Common myeloid progenitor, CD34-positive (primary cell): Measurements from ENCODE around the gene DDTL. TPM values are rescaled to one million over a fixed set of nuclear protein-coding genes. Genes with fewer than 3 reads are reported as not detected.
"Not testable (repeated sequence)": the region's sequence is repeated elsewhere in the genome, so short reads cannot be mapped to it uniquely, and the experiment has no call there.

Experiments
- CTCF ChIA-PET: fragments of 350-600 bp; sonication (Branson Sonifier 250); formaldehyde crosslinking; loops from one replicate; lab custom pipeline; 2021; ENCODE audit warnings: antibody characterized with exemption; lab: Charles Lee
- POLR2A ChIA-PET: fragments of 350-600 bp; sonication (Branson Sonifier 250); formaldehyde crosslinking; loops from one replicate; lab custom pipeline; 2021; ENCODE audit warnings: antibody characterized with exemption; lab: Charles Lee
- DNase-seq, 3 donors: peaks; one replicate each; pipeline versions ENCODE4 v3.0.0 to v3.0.0-alpha.2; 2013
- H3K27ac ChIP-seq, 2 experiments: 1 replicate in 1 of 2; 2 replicates in 1 of 2; pipeline ENCODE4 v1.7.0; 2013; ENCODE audit warnings: inconsistent platforms in 2 of 2, low read length in 2 of 2, mild to moderate bottlenecking in 2 of 2, low read depth in 1 of 2, moderate library complexity in 1 of 2; ENCODE audit not compliant: severe bottlenecking in 2 of 2, insufficient read depth in 1 of 2, poor library complexity in 1 of 2
- H3K27me3 ChIP-seq, 5 experiments: replicated peaks in 2 of 5; 1 replicate in 3 of 5; 2 replicates in 2 of 5; pipeline versions ENCODE4 v1.6.1 to v1.7.0; 2013; ENCODE audit warnings: low read length in 4 of 5, mild to moderate bottlenecking in 2 of 5, moderate library complexity in 2 of 5, inconsistent platforms in 1 of 5; ENCODE audit not compliant: insufficient read depth in 5 of 5, control insufficient read depth in 4 of 5
- H3K36me3 ChIP-seq, 4 experiments: 1 replicate in 2 of 4; 2 replicates in 2 of 4; pipeline versions ENCODE4 v1.6.1 to v1.7.0; 2013; ENCODE audit warnings: low read length in 3 of 4, control low read depth in 1 of 4, mild to moderate bottlenecking in 1 of 4; ENCODE audit not compliant: control insufficient read depth in 4 of 4, insufficient read depth in 4 of 4
- H3K4me1 ChIP-seq, 4 experiments: 1 replicate in 3 of 4; 2 replicates in 1 of 4; pipeline versions ENCODE4 v1.6.1 to v1.7.1; 2013; ENCODE audit warnings: low read length in 3 of 4, mild to moderate bottlenecking in 3 of 4, control low read depth in 1 of 4, inconsistent platforms in 1 of 4, moderate library complexity in 1 of 4; ENCODE audit not compliant: control insufficient read depth in 4 of 4, insufficient read depth in 4 of 4; ENCODE audit errors: control extremely low read depth in 1 of 4
- H3K4me3 ChIP-seq, 7 experiments: 1 replicate in 4 of 7; 2 replicates in 3 of 7; pipeline versions ENCODE4 v1.5.1 to v1.7.0; 2013; ENCODE audit warnings: mild to moderate bottlenecking in 7 of 7, low read length in 6 of 7, moderate library complexity in 6 of 7, inconsistent platforms in 2 of 7, low read depth in 2 of 7, control low read depth in 1 of 7; ENCODE audit not compliant: insufficient read depth in 4 of 7, control insufficient read depth in 1 of 7; ENCODE audit errors: extremely low read depth in 1 of 7
- H3K9me3 ChIP-seq, 5 experiments: 1 replicate in 4 of 5; 2 replicates in 1 of 5; pipeline versions ENCODE4 v1.6.1 to v1.7.1; 2013; ENCODE audit warnings: low read length in 4 of 5, mild to moderate bottlenecking in 2 of 5, inconsistent platforms in 1 of 5, low read depth in 1 of 5, moderate library complexity in 1 of 5; ENCODE audit not compliant: control insufficient read depth in 4 of 5, insufficient read depth in 2 of 5; ENCODE audit errors: control extremely low read depth in 1 of 5
- WGBS: methylation state at CpG from one replicate; pipeline ENCODE4 v1.1.5; 2013; ENCODE audit not compliant: insufficient coverage; 5-methylcytosine and 5-hydroxymethylcytosine counted together
- polyA plus RNA-seq: library from polyadenylated mRNA; unstranded; fragments of 120-200 nt; gene quantifications from one replicate; pipeline ENCODE4 v1.2.1, GENCODE V29; 2013

The DDTL gene
- 2.0 TPM for polyA plus RNA-seq

DNA sequence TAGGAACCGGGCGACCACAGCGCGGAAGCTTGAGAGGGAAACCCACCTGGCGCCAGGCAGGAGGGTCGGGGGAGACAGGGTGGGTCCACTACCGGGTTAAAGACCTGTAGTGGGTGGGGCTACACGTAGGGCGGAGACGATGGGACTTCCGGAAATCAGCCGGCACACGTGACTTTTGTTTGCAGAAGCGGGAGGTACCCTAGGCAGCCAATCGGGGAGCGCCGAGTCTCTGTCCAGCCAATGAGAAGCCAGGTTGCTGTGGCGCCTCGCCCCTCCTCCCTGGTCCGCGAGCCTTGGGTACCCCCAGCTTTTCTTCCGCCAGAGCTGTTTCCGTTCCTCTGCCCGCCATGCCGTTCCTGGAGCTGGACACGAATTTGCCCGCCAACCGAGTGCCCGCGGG is at the start of gene DDTL:
TSS of gene DDTL (plus strand) at position 321 of the 400 bp plus-strand sequence. CDS start at position 348, 27 bp downstream.
- CTCF ChIA-PET, POLR2A ChIA-PET, H3K27ac ChIP-seq, DNase-seq, H3K4me1 ChIP-seq, H3K27me3 ChIP-seq, H3K9me3 ChIP-seq, H3K4me3 ChIP-seq: not testable (repeated sequence)
- no CpG with 5 or more reads among the region's 30 CpGs for WGBS
- peaks cover 7 to 25% (median 23%) of the 10 kb centered on the region in 4 experiments for H3K36me3 ChIP-seq

- DNase-seq, POLR2A ChIA-PET, H3K27me3 ChIP-seq, H3K4me1 ChIP-seq, H3K27ac ChIP-seq, CTCF ChIA-PET, H3K4me3 ChIP-seq: not testable (repeated sequence)
- 100% methylated on average over 1 of the region's 1 CpG for WGBS
- peaks cover 0 to 13% (median 7%) of the 10 kb centered on the region in 5 experiments for H3K9me3 ChIP-seq
- peaks cover 5 to 15% (median 9%) of the 10 kb centered on the region in 4 experiments for H3K36me3 ChIP-seq
Observed at GRCh38 chr22:23920267-23920611, 46.4 kb upstream of the DDTL start.

DNA sequence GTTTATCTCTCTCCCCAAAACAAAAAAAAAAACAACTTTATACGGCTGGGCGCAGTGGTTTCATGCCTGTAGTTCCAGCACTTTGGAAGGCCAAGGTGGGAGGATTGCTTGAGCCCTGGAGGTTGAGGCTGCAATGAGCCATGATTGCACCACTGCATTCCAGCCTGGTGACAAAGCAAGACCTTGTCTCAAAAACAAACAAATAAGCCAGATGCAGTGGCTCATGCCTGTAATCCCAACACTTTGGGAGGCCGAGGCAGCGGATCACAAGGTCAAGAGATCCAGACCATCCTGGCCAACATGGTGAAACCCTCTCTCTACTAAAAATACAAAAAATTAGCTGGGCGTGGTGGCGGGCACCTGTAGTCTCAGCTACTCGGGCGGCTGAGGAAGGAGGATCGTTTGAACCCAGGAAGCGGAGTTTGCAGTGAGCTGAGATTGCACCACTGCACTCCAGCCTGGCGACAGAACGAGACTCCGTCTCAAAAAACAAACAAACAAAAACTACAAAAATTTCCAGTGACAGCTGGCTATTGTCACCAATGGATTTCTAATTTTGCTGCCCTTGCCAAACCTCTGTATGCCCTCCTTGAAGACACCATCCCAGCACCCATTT is 45.0 kb upstream of the DDTL start:
- H3K4me3 ChIP-seq, H3K27me3 ChIP-seq, DNase-seq, H3K27ac ChIP-seq, H3K4me1 ChIP-seq, POLR2A ChIA-PET: not testable (repeated sequence)
- CTCF ChIA-PET, result interaction anchor here (1.0 kb wide), 2 partner anchors 9 to 20 kb away, joined by 3 read pairs; no protein-coding TSS in a partner anchor
- WGBS, result 95% methylated on average over 12 of the region's 13 CpGs
- peaks cover 0 to 24% (median 15%) of the 10 kb centered on the region in 5 experiments for H3K9me3 ChIP-seq
- peaks cover 5 to 21% (median 16%) of the 10 kb centered on the region in 4 experiments for H3K36me3 ChIP-seq

DNA sequence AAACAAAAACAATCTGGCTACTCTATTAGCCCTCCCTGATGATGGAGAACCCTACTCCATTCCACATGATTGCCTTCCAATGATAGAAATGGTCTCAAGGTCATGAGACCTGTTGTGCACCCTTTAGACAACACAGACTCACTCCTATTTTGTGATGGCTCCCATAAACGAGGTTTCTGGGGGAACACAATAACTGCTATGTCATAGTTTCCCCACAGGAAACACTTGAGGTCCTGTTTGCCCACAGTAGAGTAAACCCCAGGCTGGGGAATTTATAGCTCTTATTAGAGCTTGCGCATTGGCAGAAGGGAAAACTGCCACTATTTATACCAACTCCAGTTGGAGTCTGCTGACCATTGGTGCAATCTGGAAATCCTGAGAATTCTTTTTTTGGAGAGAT is 43.8 kb upstream of the DDTL start:
- no peak overlapping the region for H3K4me3 ChIP-seq
- H3K27me3 ChIP-seq, result peaks cover 0 to 7% (median 0%) of the 10 kb centered on the region in 5 experiments
- no peak overlapping the region for H3K27ac ChIP-seq
- H3K9me3 ChIP-seq, result peaks cover 3 to 29% (median 15%) of the 10 kb centered on the region in 5 experiments
- ChIA-PET CTCF (no interaction called here), POLR2A (interaction anchor here (0.6 kb wide), 1 partner anchor 9 kb away, joined by 3 read pairs; no protein-coding TSS in a partner anchor)
- H3K36me3 ChIP-seq, result peaks cover 5 to 21% (median 17%) of the 10 kb centered on the region in 4 experiments
- peaks cover 3 to 6% (median 5%) of the 10 kb centered on the region in 4 experiments for H3K4me1 ChIP-seq
- DNase-seq, result peak; percentile 46 to 79 (median 61)
- WGBS, result 0% methylated on average over 1 of the region's 2 CpGs

DNA sequence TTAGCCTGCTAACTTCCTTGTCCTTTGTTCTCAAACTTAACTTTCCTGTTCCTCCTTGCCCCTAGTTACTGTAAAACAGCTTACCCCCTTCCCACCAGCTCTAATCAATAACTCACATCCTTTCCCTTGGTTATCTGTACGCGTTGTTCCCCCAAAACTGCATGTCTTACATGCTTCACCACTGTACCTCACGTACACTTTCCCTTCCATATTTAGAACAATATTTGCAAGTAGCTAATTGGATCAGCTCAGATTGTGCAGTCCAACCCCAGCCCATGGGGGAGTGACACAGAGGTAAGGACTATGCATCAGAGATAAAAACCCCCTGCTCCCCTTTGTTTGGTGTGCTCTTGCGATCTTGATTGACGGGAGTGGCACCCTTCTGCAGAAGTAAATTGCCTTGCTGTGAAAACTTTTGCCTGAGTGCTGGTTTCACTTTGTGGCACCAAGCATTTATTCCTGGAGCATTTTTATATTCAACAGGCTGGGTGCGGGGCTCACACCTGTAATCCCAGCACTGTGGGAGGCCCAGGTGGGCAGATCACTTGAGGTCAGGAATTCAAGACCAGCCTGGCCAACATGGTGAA is 41.6 kb upstream of the DDTL start:
- no peak overlapping the region for H3K27ac ChIP-seq
- peaks cover 3 to 6% (median 5%) of the 10 kb centered on the region in 4 experiments for H3K4me1 ChIP-seq
- no peak overlapping the region for H3K4me3 ChIP-seq
- H3K9me3 ChIP-seq, result peaks cover 3 to 29% (median 15%) of the 10 kb centered on the region in 5 experiments
- CTCF ChIA-PET, result no interaction called here
- peaks cover 2 to 24% (median 20%) of the 10 kb centered on the region in 4 experiments for H3K36me3 ChIP-seq
- 94% methylated on average over 5 of the region's 6 CpGs for WGBS
- POLR2A ChIA-PET, result interaction anchor here (0.6 kb wide), 1 partner anchor 130 kb away, joined by 5 read pairs; no protein-coding TSS in a partner anchor
- H3K27me3 ChIP-seq, result peaks cover 0 to 5% (median 0%) of the 10 kb centered on the region in 5 experiments
- DNase-seq, result peak in 1 of 3 donors; percentile 27

DNA sequence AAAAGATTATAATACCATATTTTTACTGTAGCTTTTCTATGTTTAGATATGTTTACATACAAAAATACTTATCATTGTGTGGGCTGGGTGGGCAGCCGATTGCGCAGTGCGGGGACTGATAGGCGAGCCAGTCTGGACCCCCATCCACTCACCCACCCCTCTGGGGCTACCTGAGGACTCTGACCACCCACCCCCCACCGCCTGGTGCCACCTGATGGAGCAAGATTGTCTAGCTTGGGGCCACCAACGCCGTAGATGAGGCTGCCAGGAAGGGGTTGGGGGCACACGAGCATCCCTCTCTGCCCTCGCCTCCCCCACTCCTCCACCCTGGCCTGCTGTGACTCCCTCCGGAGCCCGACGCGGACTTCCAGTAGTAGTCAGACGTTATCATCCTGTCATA is 40.1 kb upstream of the DDTL start:
- DNase-seq, result no peak
- WGBS, result 71% methylated on average over 7 of the region's 14 CpGs
- Histone ChIP-seq H3K27ac (no peak overlapping the region), H3K27me3 (peaks cover 0 to 5% (median 0%) of the 10 kb centered on the region in 5 experiments), H3K4me1 (peaks cover 3 to 6% (median 5%) of the 10 kb centered on the region in 4 experiments), H3K36me3 (peaks cover 2 to 28% (median 21%) of the 10 kb centered on the region in 4 experiments), H3K9me3 (peaks cover 3 to 32% (median 21%) of the 10 kb centered on the region in 5 experiments), H3K4me3 (no peak overlapping the region)
- CTCF ChIA-PET, result no interaction called here
- POLR2A ChIA-PET, result no interaction called here
